GM12878 (cell line): ENCODE measurements around the gene TAS2R38.

Source experiments
- POLR2AphosphoS5 ChIP-seq: IDR thresholded peaks from 2 replicates; pipeline ENCODE4 v1.6.1; 2011; ENCODE audit warnings: mild to moderate bottlenecking, low read length, inconsistent platforms
- SMC3 ChIP-seq: IDR thresholded peaks from 2 replicates; pipeline ENCODE4 v1.6.1; 2011; ENCODE audit warnings: low read length, improper control_type of control experiment, borderline replicate concordance
- TF ChIP-seq, protein P1 (sequence below), 3 experiments: IDR thresholded peaks in 2 of 3; conservative IDR thresholded peaks in 1 of 3; 2 replicates each; pipeline ENCODE4 v1.5.1; 2011; ENCODE audit warnings: low read depth in 3 of 3, low read length in 3 of 3, mild to moderate bottlenecking in 3 of 3, control low read depth in 2 of 3, moderate library complexity in 2 of 3, inconsistent platforms in 1 of 3, mixed read lengths in 1 of 3; ENCODE audit not compliant: control insufficient read depth in 2 of 3, insufficient read depth in 1 of 3; ENCODE audit errors: extremely low read depth in 1 of 3

DNA sequence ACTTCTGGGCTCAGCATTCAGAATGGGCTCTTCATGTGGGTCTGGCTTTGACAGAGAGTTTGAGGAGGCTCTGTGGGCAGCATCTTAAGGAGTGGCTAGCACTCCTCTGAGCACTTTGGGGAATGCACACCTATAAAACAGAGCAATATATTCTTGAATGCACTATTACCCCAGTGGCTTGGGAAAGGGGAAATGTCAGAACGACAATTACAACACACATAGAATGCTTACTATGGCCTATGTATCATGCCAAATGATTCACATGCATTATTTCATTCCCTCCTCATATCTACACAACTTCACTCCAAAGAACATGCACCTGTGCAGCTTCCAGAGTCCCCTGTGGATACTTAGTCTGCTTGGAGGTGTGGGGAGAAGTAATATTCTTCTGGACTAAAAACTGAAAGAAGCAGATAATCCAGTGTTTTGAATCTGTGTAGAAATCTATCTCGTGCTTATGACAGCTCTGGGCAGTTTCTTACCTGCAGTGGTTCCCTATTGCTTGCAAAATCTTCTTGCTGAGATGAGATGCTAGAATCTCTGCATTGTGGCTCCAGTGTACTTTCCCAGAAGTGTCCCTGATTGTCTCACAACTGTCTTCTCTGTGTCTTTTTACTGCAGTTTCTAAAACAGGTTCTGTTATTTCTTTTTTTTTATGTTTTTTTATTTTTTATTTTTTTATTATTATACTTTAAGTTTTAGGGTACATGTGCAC is 16.6 kb upstream of the TAS2R38 start:
- TF ChIP-seq, protein P1, sequence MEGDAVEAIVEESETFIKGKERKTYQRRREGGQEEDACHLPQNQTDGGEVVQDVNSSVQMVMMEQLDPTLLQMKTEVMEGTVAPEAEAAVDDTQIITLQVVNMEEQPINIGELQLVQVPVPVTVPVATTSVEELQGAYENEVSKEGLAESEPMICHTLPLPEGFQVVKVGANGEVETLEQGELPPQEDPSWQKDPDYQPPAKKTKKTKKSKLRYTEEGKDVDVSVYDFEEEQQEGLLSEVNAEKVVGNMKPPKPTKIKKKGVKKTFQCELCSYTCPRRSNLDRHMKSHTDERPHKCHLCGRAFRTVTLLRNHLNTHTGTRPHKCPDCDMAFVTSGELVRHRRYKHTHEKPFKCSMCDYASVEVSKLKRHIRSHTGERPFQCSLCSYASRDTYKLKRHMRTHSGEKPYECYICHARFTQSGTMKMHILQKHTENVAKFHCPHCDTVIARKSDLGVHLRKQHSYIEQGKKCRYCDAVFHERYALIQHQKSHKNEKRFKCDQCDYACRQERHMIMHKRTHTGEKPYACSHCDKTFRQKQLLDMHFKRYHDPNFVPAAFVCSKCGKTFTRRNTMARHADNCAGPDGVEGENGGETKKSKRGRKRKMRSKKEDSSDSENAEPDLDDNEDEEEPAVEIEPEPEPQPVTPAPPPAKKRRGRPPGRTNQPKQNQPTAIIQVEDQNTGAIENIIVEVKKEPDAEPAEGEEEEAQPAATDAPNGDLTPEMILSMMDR (IDR thresholded peaks at IDR 0.05 in 2 of 3, conservative IDR thresholded peaks at IDR 0.05 in 1 of 3; ENCODE audit: control insufficient read depth in 2 of 3, extremely low read depth in 1 of 3, insufficient read depth in 1 of 3, low read depth in 3 of 3, low read length in 3 of 3): no peak
- TF ChIP-seq SMC3: no peak
- TF ChIP-seq POLR2AphosphoS5: no peak
